Hair follicular keratinocyte (primary cell): Measurements from ENCODE around the gene BRS3. TPM values are rescaled to one million over a fixed set of nuclear protein-coding genes. Genes with fewer than 3 reads are reported as not detected.

ENCODE experiments used
- total RNA-seq: library from RNA; depleted of rRNA; stranded (reverse); fragments of >200 nt; gene quantifications from 2 replicates; pipeline ENCODE4 v1.2.3, GENCODE V29; 2015

BRS3 gene
- not detected in 2 replicates for total RNA-seq

GRCh38 chrX:136487647-136488046, at the start of gene BRS3:
TSS of gene BRS3 (plus strand) at chrX:136487947. CDS start at chrX:136488115, 168 bp downstream.

GRCh38 chrX:136497556-136498052, 9.9 kb downstream of the BRS3 start, which contains the start of gene HTATSF1:
TSS of gene HTATSF1 (plus strand) at chrX:136497592. CDS start at chrX:136497685, 93 bp downstream.

GRCh38 chrX:136531951-136532350, 44.2 kb downstream of the BRS3 start, which contains the start of gene VGLL1:
TSS of gene VGLL1 (plus strand) at chrX:136532215. CDS start at chrX:136536021, 3,806 bp downstream.

Other genes starting within 250 kb of the BRS3 start
- gene MAP7D3, start 236.5 kb upstream of the BRS3 start, total RNA-seq: 10.9 and 12.8 TPM in 2 replicates
- not detected in 2 replicates for gene ADGRG4, start 187.0 kb upstream of the BRS3 start, total RNA-seq
- gene HTATSF1, start 9.6 kb downstream of the BRS3 start, total RNA-seq: 19.7 and 40.5 TPM in 2 replicates
- gene VGLL1, start 44.3 kb downstream of the BRS3 start, total RNA-seq: 0.30 and 2.3 TPM in 2 replicates
- not detected in 2 replicates for gene CD40LG, start 160.2 kb downstream of the BRS3 start, total RNA-seq